ENCODE data around the gene MITF.

GRCh38 chr3:69881051-69881450, 141.8 kb downstream of the MITF start:
- TF ChIP-seq CTCF (IDR thresholded peaks at IDR 0.05; ENCODE audit: low read depth, low read length, poor library complexity, severe bottlenecking): no peak
- no peak for TF ChIP-seq EZH2phosphoT487 (IDR thresholded peaks at IDR 0.05; ENCODE audit: borderline replicate concordance, low read length)
